IMR-90 (cell line): Measurements from ENCODE around the gene SLC35D2. TPM values are rescaled to one million over a fixed set of nuclear protein-coding genes. Genes with fewer than 3 reads are reported as not detected.

Experiments
- ATAC-seq: fragments of 200-7000 bp; cut with Tn5 transposase; 2 replicates; pipeline ENCODE4 v1.9.1; 2020; ENCODE audit warnings: low read depth, mild to moderate bottlenecking, moderate library complexity
- BruUV-seq: library from RNA; stranded (reverse); fragments of 400-500 nt; replicated peaks from 2 replicates; lab custom pipeline; 2021; lab: Mats Ljungman, UMichigan
- CTCF ChIA-PET: fragments of 300-600 bp; formaldehyde crosslinking; extraction: SDS; loops from one replicate; lab custom pipeline; 2021; ENCODE audit warnings: antibody characterized with exemption; lab: Yijun Ruan, JAX
- POLR2A ChIA-PET: fragments of 300-600 bp; sonication (Branson Sonifier 250); formaldehyde crosslinking; loops from one replicate; lab custom pipeline; 2022; ENCODE audit warnings: antibody characterized with exemption; ENCODE audit not compliant: unreplicated experiment; lab: Charles Lee
- DNase-seq: peaks from one replicate; pipeline ENCODE4 v3.0.0; 2013
- H2AFZ ChIP-seq: replicated peaks from 2 replicates; pipeline ENCODE3; 2013; ENCODE audit warnings: low read length, mild to moderate bottlenecking; ENCODE audit not compliant: poor library complexity
- H2AK5ac ChIP-seq: 2 replicates; pipeline ENCODE4 v1.6.1; 2013; ENCODE audit warnings: low read depth, low read length, inconsistent platforms
- H2AK9ac ChIP-seq: replicated peaks from 2 replicates; pipeline ENCODE3; 2013; ENCODE audit warnings: mild to moderate bottlenecking, low read depth, low read length, moderate library complexity; ENCODE audit not compliant: poor library complexity
- H2BK120ac ChIP-seq: 2 replicates; pipeline ENCODE4 v1.6.1; 2013; ENCODE audit warnings: low read depth, low read length, inconsistent platforms
- H2BK15ac ChIP-seq: 3 replicates; pipeline ENCODE4 v1.6.1; 2013; ENCODE audit warnings: low read depth, low read length, inconsistent platforms
- H2BK20ac ChIP-seq: 2 replicates; pipeline ENCODE4 v1.6.1; 2013; ENCODE audit warnings: low read depth, mild to moderate bottlenecking, inconsistent platforms, low read length, moderate library complexity
- H2BK5ac ChIP-seq: 2 replicates; pipeline ENCODE4 v1.6.1; 2013; ENCODE audit warnings: mild to moderate bottlenecking, low read depth, low read length, inconsistent platforms; ENCODE audit not compliant: poor library complexity, severe bottlenecking
- H3K14ac ChIP-seq: replicated peaks from 2 replicates; pipeline ENCODE4 v1.6.1; 2013; ENCODE audit warnings: low read depth, low read length, inconsistent platforms
- H3K18ac ChIP-seq: 2 replicates; pipeline ENCODE4 v1.6.1; 2013; ENCODE audit warnings: low read depth, low read length, control low read depth
- H3K23ac ChIP-seq: 2 replicates; pipeline ENCODE4 v1.6.1; 2013; ENCODE audit warnings: low read depth, low read length, inconsistent platforms
- H3K27ac ChIP-seq: 2 replicates; pipeline ENCODE4 v1.5.1; 2013; ENCODE audit warnings: mild to moderate bottlenecking, control low read depth, low read length; ENCODE audit not compliant: insufficient read depth
- H3K27me3 ChIP-seq: 2 replicates; pipeline ENCODE4 v1.6.1; 2013; ENCODE audit warnings: low read length; ENCODE audit not compliant: control insufficient read depth, insufficient read depth
- H3K36me3 ChIP-seq: 2 replicates; pipeline ENCODE4 v1.6.1; 2013; ENCODE audit warnings: low read length, mixed read lengths; ENCODE audit not compliant: control insufficient read depth, insufficient read depth
- H3K4ac ChIP-seq: 2 replicates; pipeline ENCODE4 v1.6.1; 2013; ENCODE audit warnings: low read depth, low read length, inconsistent platforms
- H3K4me1 ChIP-seq: 2 replicates; pipeline ENCODE4 v1.6.1; 2013; ENCODE audit warnings: low read length, mixed read lengths; ENCODE audit not compliant: control insufficient read depth, insufficient read depth
- H3K4me2 ChIP-seq: 2 replicates; pipeline ENCODE4 v1.6.1; 2013; ENCODE audit warnings: low read depth, mild to moderate bottlenecking, control low read depth, low read length, moderate library complexity
- H3K4me3 ChIP-seq: 2 replicates; pipeline ENCODE4 v1.5.1; 2013; ENCODE audit warnings: low read depth, mild to moderate bottlenecking, control low read depth, low read length, moderate library complexity; ENCODE audit not compliant: insufficient read depth
- H3K56ac ChIP-seq: 2 replicates; pipeline ENCODE4 v1.6.1; 2013; ENCODE audit warnings: low read length, inconsistent platforms; ENCODE audit not compliant: insufficient read depth; ENCODE audit errors: extremely low read depth
- H3K79me1 ChIP-seq, 2 experiments: 2 replicates each; pipeline ENCODE4 v1.6.1; 2013; ENCODE audit warnings: low read length in 2 of 2, inconsistent platforms in 1 of 2, low read depth in 1 of 2
- H3K9ac ChIP-seq: 2 replicates; pipeline ENCODE4 v1.6.1; 2013; ENCODE audit warnings: low read depth, low read length, control low read depth
- H3K9me1 ChIP-seq: 2 replicates; pipeline ENCODE4 v1.6.1; 2013; ENCODE audit warnings: low read length, inconsistent platforms; ENCODE audit not compliant: insufficient read depth
- H3K9me3 ChIP-seq: 2 replicates; pipeline ENCODE4 v1.6.1; 2013; ENCODE audit warnings: low read length; ENCODE audit not compliant: control insufficient read depth, insufficient read depth
- H4K20me1 ChIP-seq: 2 replicates; pipeline ENCODE4 v1.6.1; 2013; ENCODE audit warnings: low read length, inconsistent platforms; ENCODE audit not compliant: insufficient read depth
- H4K5ac ChIP-seq: 2 replicates; pipeline ENCODE4 v1.6.1; 2013; ENCODE audit warnings: mild to moderate bottlenecking, low read depth, low read length, control low read depth
- H4K8ac ChIP-seq, 2 experiments: 2 replicates each; pipeline ENCODE4 v1.6.1; 2013; ENCODE audit warnings: low read depth in 2 of 2, low read length in 2 of 2, control low read depth in 1 of 2, inconsistent platforms in 1 of 2
- H4K91ac ChIP-seq: 2 replicates; pipeline ENCODE4 v1.6.1; 2013; ENCODE audit warnings: low read depth, low read length, inconsistent platforms; ENCODE audit not compliant: insufficient read depth
- BHLHE40 ChIP-seq: fragments of 150-350 bp; IDR thresholded peaks from 2 replicates; pipeline ENCODE4 v1.6.1; 2016; ENCODE audit warnings: mild to moderate bottlenecking, low read depth, low read length
- CHD1 ChIP-seq: IDR thresholded peaks from 2 replicates; pipeline ENCODE4 v1.6.1; 2012; ENCODE audit warnings: low read depth, low read length, improper control_type of control experiment
- MAZ ChIP-seq: IDR thresholded peaks from 2 replicates; pipeline ENCODE4 v1.6.1; 2012; ENCODE audit warnings: low read depth, mild to moderate bottlenecking, low read length, improper control_type of control experiment, moderate library complexity, borderline replicate concordance
- MXI1 ChIP-seq: IDR thresholded peaks from 2 replicates; pipeline ENCODE4 v1.6.1; 2012; ENCODE audit warnings: low read depth, mild to moderate bottlenecking, low read length, moderate library complexity, borderline replicate concordance
- POLR2A ChIP-seq: IDR thresholded peaks from 2 replicates; pipeline ENCODE4 v1.6.1; 2012; ENCODE audit warnings: mild to moderate bottlenecking, low read depth, low read length
- RCOR1 ChIP-seq: IDR thresholded peaks from 2 replicates; pipeline ENCODE4 v1.6.1; 2012; ENCODE audit warnings: mild to moderate bottlenecking, low read length, improper control_type of control experiment; ENCODE audit not compliant: insufficient replicate concordance
- WGBS, 2 experiments: methylation state at CpG; one replicate each; pipeline versions ENCODE4 v1.1.5 to v1.1.7; 2013; ENCODE audit warnings: missing lambda C conversion rate in 2 of 2; ENCODE audit not compliant: insufficient read length in 1 of 2; ENCODE audit errors: extremely low coverage in 2 of 2; 5-methylcytosine and 5-hydroxymethylcytosine counted together
- dilution Hi-C: fragments of 300-500 bp; cut with HindIII; formaldehyde crosslinking; loops from one replicate; pipeline ENCODE4 v1.14.3; 2018; ENCODE audit warnings: low sequenced_read_pairs; ENCODE audit not compliant: unreplicated experiment
- in situ Hi-C: fragments of 300-500 bp; cut with MboI; formaldehyde crosslinking; loops from 3 replicates; pipeline ENCODE4 v1.14.3; 2019; ENCODE audit warnings: low sequenced_read_pairs, inconsistent platforms, mixed read lengths
- intact Hi-C: fragments of 100-400 bp; cut with micrococcal nuclease; formaldehyde crosslinking; loops from 2 replicates; pipeline ENCODE4 v1.10.0; 2022
- polyA plus RNA-seq, 3 experiments: library from polyadenylated mRNA; depleted of rRNA; stranded (reverse); fragments of >200 nt; gene quantifications; 2 replicates each; pipeline ENCODE4 v1.2.3, GENCODE V29; 2012; ENCODE audit warnings: low replicate concordance in 1 of 3
- total RNA-seq: library from RNA; depleted of rRNA; stranded (reverse); fragments of >200 nt; gene quantifications from 2 replicates; pipeline ENCODE4 v1.2.3, GENCODE V29; 2012
- TF ChIP-seq, protein P1 (sequence below): fragments of 150-350 bp; IDR thresholded peaks from 2 replicates; pipeline ENCODE4 v1.6.1; 2017; ENCODE audit warnings: mild to moderate bottlenecking, antibody characterized with exemption, low read length, low read depth

Gene SLC35D2
- total and polyA plus RNA-seq, 2 of the 4 experiments (the other 2 are of a cell fraction) = 9.7 to 11.8 TPM

DNA sequence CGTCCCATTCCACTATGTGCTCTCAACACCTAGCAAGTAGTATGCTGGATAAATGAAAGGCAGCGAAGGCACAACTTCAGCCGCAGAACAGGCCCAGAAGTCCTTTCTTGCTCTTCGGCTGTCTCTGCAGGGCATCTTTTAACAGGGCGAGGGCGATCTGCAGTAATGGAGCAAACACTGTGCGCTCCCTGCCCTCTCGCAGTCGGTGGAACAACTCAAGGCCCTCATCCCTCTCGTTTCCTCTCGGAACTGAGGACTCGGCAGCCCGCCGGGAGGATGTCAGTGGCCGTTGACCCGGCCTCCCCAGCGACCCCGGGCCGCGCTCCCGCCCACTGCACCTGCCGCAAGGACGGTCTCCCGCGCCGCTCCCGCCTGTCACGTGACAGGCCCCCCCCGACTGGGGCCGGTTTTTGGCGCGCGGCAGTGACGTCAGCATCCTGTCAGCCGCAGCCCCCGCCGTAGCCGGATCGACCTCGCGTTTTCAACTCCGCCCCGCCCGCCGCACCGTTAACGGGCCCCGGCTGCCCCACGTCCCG lies 33.6 kb upstream of the SLC35D2 start:
- H2BK15ac ChIP-seq = no peak overlapping the region
- H3K4ac ChIP-seq = 0 out of 2 replicates have a peak overlapping the region, but pooled peaks have one; percentile 1
- H2AK5ac ChIP-seq = no peak overlapping the region
- no peaks in the 10 kb centered on the region; the same call in 1 of the 2 replicates for H4K20me1 ChIP-seq
- no peak overlapping the region for H2BK5ac ChIP-seq
- TF ChIP-seq, protein P1, sequence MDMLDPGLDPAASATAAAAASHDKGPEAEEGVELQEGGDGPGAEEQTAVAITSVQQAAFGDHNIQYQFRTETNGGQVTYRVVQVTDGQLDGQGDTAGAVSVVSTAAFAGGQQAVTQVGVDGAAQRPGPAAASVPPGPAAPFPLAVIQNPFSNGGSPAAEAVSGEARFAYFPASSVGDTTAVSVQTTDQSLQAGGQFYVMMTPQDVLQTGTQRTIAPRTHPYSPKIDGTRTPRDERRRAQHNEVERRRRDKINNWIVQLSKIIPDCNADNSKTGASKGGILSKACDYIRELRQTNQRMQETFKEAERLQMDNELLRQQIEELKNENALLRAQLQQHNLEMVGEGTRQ = peak; percentile 96
- TF ChIP-seq MXI1 (peak; percentile 38; the same call in 1 of the 2 replicates), CHD1 (no peak), POLR2A (no peak), RCOR1 (peak; percentile 82), MAZ (peak; percentile 97), BHLHE40 (peak; percentile 74)
- 0% methylated on average over 22 of the region's 50 CpGs; no CpG with 5 or more reads in 1 of the 2 experiments for WGBS, 2 experiments
- H3K18ac ChIP-seq = no peak overlapping the region
- ChIA-PET POLR2A (no interaction called here), CTCF (no interaction called here)
- intact Hi-C loops (loop anchor here (2.0 to 5.0 kb wide), 5 partner anchors 35 to 196 kb away; partner anchors contain the start of gene SLC35D2), dilution Hi-C loops (no loop called here), in situ Hi-C loops (loop anchor here (10.0 kb wide), 1 partner anchor 238 kb away; the partner anchor contains the start of gene PRXL2C)
- no peak overlapping the region for H2BK20ac ChIP-seq
- peak overlapping the region; percentile 80 for H3K4me3 ChIP-seq
- peaks cover 13 to 17% of the 10 kb centered on the region in 2 experiments for H3K79me1 ChIP-seq
- peak overlapping the region; percentile 97 for H2AFZ ChIP-seq
- peak overlapping the region; percentile 99 for H3K4me2 ChIP-seq
- no peak overlapping the region for H3K56ac ChIP-seq
- H4K91ac ChIP-seq = no peak overlapping the region
- H3K4me1 ChIP-seq = peaks cover 7% of the 10 kb centered on the region
- no peaks in the 10 kb centered on the region for H3K27me3 ChIP-seq
- no peaks in the 10 kb centered on the region for H3K9me3 ChIP-seq
- H3K23ac ChIP-seq = peak overlapping the region; percentile 3; the same call in 1 of the 2 replicates
- H2AK9ac ChIP-seq = peak overlapping the region; percentile 79
- BruUV-seq = no TSS peak
- peak overlapping the region; percentile 10; the same call in 1 of the 2 replicates for H3K14ac ChIP-seq
- peak overlapping the region; percentile 57; the same call in 1 of the 2 replicates for H4K5ac ChIP-seq
- H3K9me1 ChIP-seq = peaks cover 3% of the 10 kb centered on the region; the same call in 1 of the 2 replicates
- ATAC-seq (peak; percentile 3; the same call in 1 of the 2 replicates), DNase-seq (peak; percentile 72)
- peak overlapping the region; percentile 33 for H3K27ac ChIP-seq
- H3K9ac ChIP-seq = peak overlapping the region; percentile 83
- H2BK120ac ChIP-seq = no peak overlapping the region
- H4K8ac ChIP-seq = peak overlapping the region; percentile 70 to 93
- H3K36me3 ChIP-seq = no peaks in the 10 kb centered on the region
